CD4-positive, alpha-beta T cell (primary cell): ENCODE results near the gene HRH3. TPM values are rescaled to one million over a fixed set of nuclear protein-coding genes. Genes with fewer than 3 reads are reported as not detected.

Source experiments
- ATAC-seq: fragments of 200-7000 bp; cut with Tn5 transposase; one replicate; pipeline ENCODE4 v1.10.0; 2022; ENCODE audit warnings: mild to moderate bottlenecking; ENCODE audit not compliant: poor library complexity
- CTCF ChIA-PET: fragments of 350-600 bp; sonication (Branson Sonifier 250); formaldehyde crosslinking; loops from one replicate; lab custom pipeline; 2021; ENCODE audit warnings: antibody characterized with exemption, inconsistent platforms; lab: Charles Lee
- POLR2A ChIA-PET: fragments of 350-600 bp; sonication (Branson Sonifier 250); formaldehyde crosslinking; loops from one replicate; lab custom pipeline; 2021; ENCODE audit warnings: antibody characterized with exemption, inconsistent platforms; lab: Charles Lee
- DNase-seq, 14 experiments: peaks; one replicate each; pipeline ENCODE4 v3.0.0-alpha.2; 2013 to 2020; ENCODE audit warnings: mixed read lengths in 2 of 14
- H3K27ac ChIP-seq, 2 donors: one replicate each; pipeline versions ENCODE4 v1.5.1 to v1.7.0; 2013; ENCODE audit warnings: low read length in 2 of 2, low read depth in 1 of 2, mild to moderate bottlenecking in 1 of 2
- H3K27me3 ChIP-seq, 2 experiments: 1 replicate in 1 of 2; 2 replicates in 1 of 2; pipeline versions ENCODE4 v1.6.1 to v1.7.0; 2013; ENCODE audit warnings: low read length in 2 of 2, control low read depth in 1 of 2, mild to moderate bottlenecking in 1 of 2, moderate library complexity in 1 of 2; ENCODE audit not compliant: insufficient read depth in 2 of 2, control insufficient read depth in 1 of 2
- H3K36me3 ChIP-seq: one replicate; pipeline ENCODE4 v1.6.1; 2013; ENCODE audit warnings: low read length, control low read depth; ENCODE audit not compliant: insufficient read depth
- H3K4me1 ChIP-seq: one replicate; pipeline ENCODE4 v1.6.1; 2013; ENCODE audit warnings: low read length, control low read depth; ENCODE audit not compliant: insufficient read depth
- H3K4me3 ChIP-seq: one replicate; pipeline ENCODE4 v1.5.1; 2013; ENCODE audit warnings: mild to moderate bottlenecking, low read length, moderate library complexity
- H3K9me3 ChIP-seq, 2 experiments: 1 replicate in 1 of 2; 2 replicates in 1 of 2; pipeline versions ENCODE4 v1.6.1 to v1.7.0; 2013; ENCODE audit warnings: low read length in 2 of 2, mild to moderate bottlenecking in 2 of 2, control low read depth in 1 of 2, moderate library complexity in 1 of 2; ENCODE audit not compliant: control insufficient read depth in 1 of 2, insufficient read depth in 1 of 2
- H3K27ac Mint-ChIP-seq: one replicate; pipeline ENCODE4 v1.8.0; 2020; ENCODE audit warnings: mixed read lengths
- H3K27me3 Mint-ChIP-seq: one replicate; pipeline ENCODE4 v1.8.0; 2021; ENCODE audit warnings: mixed read lengths
- H3K36me3 Mint-ChIP-seq: one replicate; pipeline ENCODE4 v1.8.0; 2021; ENCODE audit warnings: low read depth, mixed read lengths
- H3K4me1 Mint-ChIP-seq: one replicate; pipeline ENCODE4 v1.8.0; 2021; ENCODE audit warnings: low read depth, mixed read lengths
- H3K4me3 Mint-ChIP-seq: one replicate; pipeline ENCODE4 v1.8.0; 2020; ENCODE audit warnings: mild to moderate bottlenecking, mixed read lengths
- H3K9me3 Mint-ChIP-seq: one replicate; pipeline ENCODE4 v1.8.0; 2020; ENCODE audit warnings: mixed read lengths
- intact Hi-C, 2 experiments: fragments of 100-400 bp; cut with DNase I in 1 of 2; cut with micrococcal nuclease in 1 of 2; formaldehyde crosslinking; loops; one replicate each; pipeline versions ENCODE4 v1.15.1 to v1.9.0; 2023 to 2025; cut with DNase I, micrococcal nuclease
- total RNA-seq, 174 experiments: library from RNA in 2 of 174; stranded (reverse) in 2 of 174; gene quantifications; one replicate each; pipeline ENCODE4 v1.2.3 and lab custom pipeline; 2021 to 2026
- TF ChIP-seq, protein P1 (sequence below): fragments of 200-600 bp; IDR thresholded peaks from one replicate; pipeline ENCODE4 v1.8.0; 2022; ENCODE audit warnings: antibody characterized with exemption, mild to moderate bottlenecking

Gene HRH3
- total RNA-seq, 2 experiments from 2014 or later, result not detected

DNA sequence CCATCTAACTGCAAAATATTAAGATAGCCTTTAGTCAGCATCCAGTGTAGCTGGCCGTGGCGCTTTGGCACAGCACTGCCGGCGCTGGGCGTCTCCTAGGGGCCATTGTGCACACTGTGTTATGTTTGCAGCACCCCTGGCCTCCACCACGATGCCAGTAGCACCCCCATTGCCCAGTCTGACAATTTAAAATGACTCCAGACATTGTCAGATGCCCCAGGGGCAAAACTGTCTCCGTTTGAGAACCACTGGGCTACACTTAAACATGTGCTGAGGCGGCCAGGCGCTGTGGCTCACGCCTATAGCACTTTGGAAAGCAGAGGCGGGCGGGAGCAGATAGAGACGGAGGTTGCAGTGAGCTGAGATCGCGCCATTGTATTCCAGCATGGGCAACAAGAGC, 43.2 kb downstream of the HRH3 start:
- H3K9me3 Mint-ChIP-seq, result no peaks in the 10 kb centered on the region
- Histone ChIP-seq H3K9me3 (no peaks in the 10 kb centered on the region), H3K4me3 (no peak overlapping the region), H3K36me3 (peaks cover 11% of the 10 kb centered on the region), H3K4me1 (no peaks in the 10 kb centered on the region), H3K27me3 (no peaks in the 10 kb centered on the region), H3K27ac (no peak overlapping the region)
- ChIA-PET POLR2A (no interaction called here), CTCF (no interaction called here)
- TF ChIP-seq, protein P1, sequence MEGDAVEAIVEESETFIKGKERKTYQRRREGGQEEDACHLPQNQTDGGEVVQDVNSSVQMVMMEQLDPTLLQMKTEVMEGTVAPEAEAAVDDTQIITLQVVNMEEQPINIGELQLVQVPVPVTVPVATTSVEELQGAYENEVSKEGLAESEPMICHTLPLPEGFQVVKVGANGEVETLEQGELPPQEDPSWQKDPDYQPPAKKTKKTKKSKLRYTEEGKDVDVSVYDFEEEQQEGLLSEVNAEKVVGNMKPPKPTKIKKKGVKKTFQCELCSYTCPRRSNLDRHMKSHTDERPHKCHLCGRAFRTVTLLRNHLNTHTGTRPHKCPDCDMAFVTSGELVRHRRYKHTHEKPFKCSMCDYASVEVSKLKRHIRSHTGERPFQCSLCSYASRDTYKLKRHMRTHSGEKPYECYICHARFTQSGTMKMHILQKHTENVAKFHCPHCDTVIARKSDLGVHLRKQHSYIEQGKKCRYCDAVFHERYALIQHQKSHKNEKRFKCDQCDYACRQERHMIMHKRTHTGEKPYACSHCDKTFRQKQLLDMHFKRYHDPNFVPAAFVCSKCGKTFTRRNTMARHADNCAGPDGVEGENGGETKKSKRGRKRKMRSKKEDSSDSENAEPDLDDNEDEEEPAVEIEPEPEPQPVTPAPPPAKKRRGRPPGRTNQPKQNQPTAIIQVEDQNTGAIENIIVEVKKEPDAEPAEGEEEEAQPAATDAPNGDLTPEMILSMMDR, result no peak
- DNase-seq (no peak), ATAC-seq (no peak)
- H3K4me1 Mint-ChIP-seq, result peaks cover 4% of the 10 kb centered on the region
- no peaks in the 10 kb centered on the region for H3K27me3 Mint-ChIP-seq
- no peak overlapping the region for H3K4me3 Mint-ChIP-seq
- H3K27ac Mint-ChIP-seq, result no peak overlapping the region
- intact Hi-C loops, result no loop called here
- peaks cover 12% of the 10 kb centered on the region for H3K36me3 Mint-ChIP-seq

DNA sequence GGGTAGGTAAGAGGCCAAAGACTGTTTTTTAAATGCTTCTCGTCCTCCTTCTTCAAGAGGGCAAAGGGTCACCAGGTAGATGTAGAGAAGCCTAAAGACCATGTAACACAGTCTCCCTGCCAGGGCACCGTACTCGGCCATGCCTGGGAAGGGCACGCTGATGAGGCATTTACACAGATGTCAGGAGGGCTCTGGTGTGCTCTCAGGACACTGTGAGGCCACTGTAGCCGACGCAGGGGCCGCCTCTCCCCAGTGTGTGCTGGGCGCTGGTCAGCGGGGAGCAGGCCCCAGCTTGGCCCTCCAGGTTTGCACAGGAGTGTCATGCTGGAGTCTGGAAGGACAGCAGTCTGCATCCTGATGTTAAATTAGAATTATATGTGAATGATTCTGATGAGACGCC, 44.4 kb downstream of the HRH3 start:
- TF ChIP-seq, protein P1, result no peak
- intact Hi-C loops, result no loop called here
- DNase-seq (no peak), ATAC-seq (no peak)
- Mint-ChIP-seq H3K27ac (no peak overlapping the region), H3K36me3 (peaks cover 10% of the 10 kb centered on the region), H3K4me1 (no peaks in the 10 kb centered on the region), H3K27me3 (no peaks in the 10 kb centered on the region), H3K9me3 (no peaks in the 10 kb centered on the region), H3K4me3 (no peak overlapping the region)
- H3K27me3 ChIP-seq, result no peaks in the 10 kb centered on the region
- POLR2A ChIA-PET, result no interaction called here
- H3K4me3 ChIP-seq, result no peak overlapping the region
- H3K27ac ChIP-seq, result no peak overlapping the region
- H3K9me3 ChIP-seq, result no peaks in the 10 kb centered on the region
- CTCF ChIA-PET, result no interaction called here
- no peaks in the 10 kb centered on the region for H3K4me1 ChIP-seq
- H3K36me3 ChIP-seq, result peaks cover 11% of the 10 kb centered on the region

DNA sequence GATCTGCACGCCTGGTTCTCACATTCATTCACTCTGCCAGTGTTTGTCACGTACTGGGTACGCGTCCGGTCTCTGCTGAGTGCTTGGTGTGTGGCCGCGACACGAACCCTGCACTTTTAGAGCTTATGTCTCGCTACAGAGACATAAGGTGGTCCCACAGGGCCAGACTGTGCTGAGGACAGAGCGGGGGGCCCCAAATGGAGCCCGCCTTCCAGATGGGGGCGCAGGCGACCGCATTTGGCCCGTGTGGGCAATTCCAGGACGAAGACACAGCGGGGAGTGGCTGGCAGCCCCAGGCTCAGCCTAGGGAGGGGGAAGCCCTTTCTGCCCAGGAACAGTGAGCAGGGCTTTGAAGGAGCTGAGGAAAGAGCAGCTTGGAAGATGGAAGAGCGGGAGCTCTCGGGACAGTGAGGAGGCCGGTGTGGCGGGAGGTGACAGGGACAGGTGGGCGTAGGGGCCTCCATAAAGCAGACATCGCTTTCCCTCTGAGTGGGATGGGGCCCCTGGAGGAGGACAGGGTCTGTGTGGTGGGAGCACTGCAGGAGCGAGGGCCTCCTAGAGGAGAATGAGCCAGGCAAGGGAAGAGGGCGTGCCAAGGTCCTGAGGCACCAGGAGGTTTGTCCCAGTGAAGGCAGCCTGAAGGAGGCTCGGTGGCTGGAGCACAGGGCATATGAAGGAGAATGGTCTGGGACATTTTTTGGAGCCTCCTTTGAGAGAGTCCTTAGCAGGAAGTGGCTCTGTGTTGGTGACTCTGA, 45.0 kb downstream of the HRH3 start:
- H3K4me1 Mint-ChIP-seq, result no peaks in the 10 kb centered on the region
- no peaks in the 10 kb centered on the region for H3K9me3 Mint-ChIP-seq
- H3K27me3 ChIP-seq, result no peaks in the 10 kb centered on the region
- POLR2A ChIA-PET, result no interaction called here
- H3K9me3 ChIP-seq, result no peaks in the 10 kb centered on the region
- H3K4me1 ChIP-seq, result no peaks in the 10 kb centered on the region
- H3K36me3 ChIP-seq, result peaks cover 11% of the 10 kb centered on the region
- peaks cover 10% of the 10 kb centered on the region for H3K36me3 Mint-ChIP-seq
- no peak overlapping the region for H3K27ac Mint-ChIP-seq
- ATAC-seq, result no peak
- no peak overlapping the region for H3K4me3 ChIP-seq
- TF ChIP-seq, protein P1, result no peak
- CTCF ChIA-PET, result no interaction called here
- no peak overlapping the region for H3K27ac ChIP-seq
- H3K4me3 Mint-ChIP-seq, result no peak overlapping the region
- no peaks in the 10 kb centered on the region for H3K27me3 Mint-ChIP-seq
- intact Hi-C loops, result no loop called here
- DNase-seq, result no peak
